Cardiac atrium fibroblast (primary cell): Measurements from ENCODE around the gene SCAF8. TPM values are rescaled to one million over a fixed set of nuclear protein-coding genes. Genes with fewer than 3 reads are reported as not detected.

Experiments
- total RNA-seq: library from RNA; depleted of rRNA; stranded (reverse); fragments of >200 nt; gene quantifications from 2 replicates; pipeline ENCODE4 v1.2.3, GENCODE V29; 2015

Gene SCAF8
- total RNA-seq, result 22.7 and 24.6 TPM in 2 replicates

GRCh38 chr6:154733183-154733625 lies at the start of gene SCAF8:
Gene SCAF8, plus strand, starts transcription at chr6:154733416. Its CDS starts 485 bp downstream, at chr6:154733901.

Other genes starting within 250 kb of the SCAF8 start
- gene CNKSR3, start 222.7 kb upstream of the SCAF8 start, total RNA-seq, result 4.7 and 6.2 TPM in 2 replicates